Loucy (cell line): ENCODE measurements around the gene SLC22A23.

ENCODE experiments used
- H2AFZ ChIP-seq: fragments of 200-600 bp; sonication (generic); 2 replicates; pipeline ENCODE4 v1.6.0; 2016; ENCODE audit warnings: antibody characterized with exemption, mild to moderate bottlenecking, low read length, moderate library complexity
- H3F3A ChIP-seq: fragments of 200-600 bp; 2 replicates; pipeline ENCODE4 v1.6.0; 2016; ENCODE audit warnings: antibody characterized with exemption, low read depth, mild to moderate bottlenecking
- H3K27me3 ChIP-seq: fragments of 200-600 bp; sonication (generic); 2 replicates; pipeline ENCODE4 v1.6.1; 2014; ENCODE audit warnings: low read length, mild to moderate bottlenecking; ENCODE audit not compliant: insufficient read depth, poor library complexity, severe bottlenecking
- H3K36me3 ChIP-seq: fragments of 200-600 bp; sonication (generic); 2 replicates; pipeline ENCODE4 v1.6.1; 2016; ENCODE audit warnings: low read length; ENCODE audit not compliant: insufficient read depth
- H3K4me1 ChIP-seq: fragments of 200-600 bp; sonication (generic); 2 replicates; pipeline ENCODE4 v1.5.1; 2014; ENCODE audit warnings: low read length, mild to moderate bottlenecking; ENCODE audit not compliant: insufficient read depth, poor library complexity, severe bottlenecking
- H3K4me2 ChIP-seq: fragments of 200-600 bp; sonication (generic); 2 replicates; pipeline ENCODE4 v1.6.0; 2014; ENCODE audit warnings: antibody characterized with exemption, low read length, low read depth, mild to moderate bottlenecking; ENCODE audit not compliant: poor library complexity, severe bottlenecking
- H3K4me3 ChIP-seq: fragments of 200-600 bp; sonication (generic); 2 replicates; pipeline ENCODE4 v1.5.1; 2014; ENCODE audit warnings: low read length, mild to moderate bottlenecking, mixed read lengths; ENCODE audit not compliant: poor library complexity, severe bottlenecking
- H3K79me2 ChIP-seq: fragments of 200-600 bp; sonication (generic); 2 replicates; pipeline ENCODE4 v1.6.1; 2014; ENCODE audit warnings: low read length; ENCODE audit not compliant: insufficient read depth
- H3K9ac ChIP-seq: fragments of 200-600 bp; sonication (generic); 2 replicates; pipeline ENCODE4 v1.6.0; 2014; ENCODE audit warnings: mild to moderate bottlenecking, low read depth, low read length, moderate library complexity; ENCODE audit not compliant: poor library complexity, severe bottlenecking
- H3K9me2 ChIP-seq: fragments of 200-600 bp; sonication (generic); replicated peaks from 2 replicates; pipeline ENCODE4 v1.6.1; 2016; ENCODE audit warnings: low read depth, low read length, mixed read lengths
- H3K9me3 ChIP-seq: fragments of 200-600 bp; sonication (generic); 2 replicates; pipeline ENCODE4 v1.6.1; 2014; ENCODE audit warnings: mild to moderate bottlenecking, antibody characterized with exemption, low read length, low read depth; ENCODE audit not compliant: insufficient read depth
- H4K20me1 ChIP-seq: fragments of 200-600 bp; sonication (generic); 2 replicates; pipeline ENCODE4 v1.6.0; 2014; ENCODE audit warnings: antibody characterized with exemption, low read length, mild to moderate bottlenecking; ENCODE audit not compliant: insufficient read depth, poor library complexity, severe bottlenecking
- CTCF ChIP-seq: fragments of 200-600 bp; sonication (generic); conservative IDR thresholded peaks from 2 replicates; pipeline ENCODE4 v1.5.1; 2014; ENCODE audit warnings: mild to moderate bottlenecking, antibody characterized with exemption, low read length
- EZH2phosphoT487 ChIP-seq: fragments of 200-600 bp; IDR thresholded peaks from 2 replicates; pipeline ENCODE4 v1.6.1; 2018; ENCODE audit warnings: antibody characterized with exemption, mild to moderate bottlenecking, moderate library complexity, borderline replicate concordance

The SLC22A23 gene

GRCh38 chr6:3363296-3364025, 93.4 kb downstream of the SLC22A23 start:
- TF ChIP-seq EZH2phosphoT487 (no peak), CTCF (no peak)
- no peaks in the 10 kb centered on the region for H3K9me2 ChIP-seq
- H3K79me2 ChIP-seq: no peaks in the 10 kb centered on the region
- H3K9me3 ChIP-seq: no peaks in the 10 kb centered on the region
- no peaks in the 10 kb centered on the region for H3K4me1 ChIP-seq
- H4K20me1 ChIP-seq: no peaks in the 10 kb centered on the region
- no peak overlapping the region for H3K4me2 ChIP-seq
- H3K9ac ChIP-seq: no peak overlapping the region
- H2AFZ ChIP-seq: no peak overlapping the region
- H3K36me3 ChIP-seq: no peaks in the 10 kb centered on the region
- H3K4me3 ChIP-seq: no peak overlapping the region
- H3F3A ChIP-seq: no peaks in the 10 kb centered on the region
- no peaks in the 10 kb centered on the region for H3K27me3 ChIP-seq

DNA sequence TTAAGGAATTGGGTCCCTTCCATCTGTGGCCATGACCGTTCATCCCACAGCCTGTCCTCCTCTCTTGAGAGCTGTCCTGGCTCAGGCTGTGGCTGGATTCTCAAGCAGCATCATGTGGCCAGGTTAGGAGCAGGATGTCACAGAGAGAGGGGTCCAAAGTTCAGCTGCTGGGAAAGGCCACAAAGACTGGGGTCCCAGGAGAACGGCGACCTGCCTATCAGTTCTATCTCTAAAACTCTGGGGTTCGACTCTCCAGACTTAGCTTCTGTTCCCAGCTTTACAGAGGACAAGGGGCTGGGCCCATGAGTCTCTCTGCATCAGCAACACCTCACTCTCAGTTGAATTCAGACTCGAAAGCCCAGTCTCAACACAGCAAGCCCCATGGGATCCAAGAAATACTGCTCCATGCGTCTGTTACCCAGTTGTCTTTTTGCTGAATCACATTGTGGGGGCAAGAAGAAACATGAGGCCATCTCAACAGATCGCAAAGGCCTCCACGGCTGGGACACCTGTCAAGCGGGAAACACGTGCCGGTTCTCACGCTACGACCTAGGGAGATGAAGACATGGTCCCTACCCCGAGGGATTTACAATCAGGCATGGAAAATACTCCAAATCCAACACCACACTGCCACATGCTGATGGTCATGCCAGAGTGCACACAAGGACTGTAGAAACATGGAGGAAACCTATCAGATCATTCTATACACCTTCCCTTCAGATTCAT, 95.4 kb downstream of the SLC22A23 start:
- TF ChIP-seq CTCF: no peak
- no peak for TF ChIP-seq EZH2phosphoT487
- Histone ChIP-seq H3K4me1 (peaks cover 7% of the 10 kb centered on the region), H3K9me2 (no peaks in the 10 kb centered on the region), H2AFZ (no peak overlapping the region), H3K79me2 (no peaks in the 10 kb centered on the region), H3K9me3 (no peaks in the 10 kb centered on the region), H3K4me2 (no peak overlapping the region), H3K36me3 (no peaks in the 10 kb centered on the region), H4K20me1 (no peaks in the 10 kb centered on the region), H3F3A (peaks cover 6% of the 10 kb centered on the region; the same call in 1 of the 2 replicates), H3K27me3 (no peaks in the 10 kb centered on the region), H3K4me3 (no peak overlapping the region), H3K9ac (no peak overlapping the region)

DNA sequence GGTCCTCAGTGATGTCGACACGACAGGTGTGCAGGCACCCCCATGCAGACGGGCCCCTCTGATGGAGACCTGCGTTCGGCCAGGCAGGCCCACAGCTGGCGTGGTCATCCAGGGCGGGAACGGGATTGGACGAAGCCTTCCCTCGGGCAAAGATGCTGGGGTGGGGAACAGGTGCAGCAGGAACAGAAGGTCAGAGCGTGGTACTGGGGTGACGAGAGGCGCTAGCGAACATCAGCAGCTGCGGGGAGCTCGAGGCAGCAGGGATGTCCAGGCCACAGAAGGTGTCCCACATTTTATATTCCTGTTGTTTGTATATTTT, 96.2 kb downstream of the SLC22A23 start:
- Histone ChIP-seq H3K4me2 (no peak overlapping the region), H3K9ac (no peak overlapping the region), H4K20me1 (no peaks in the 10 kb centered on the region), H3K36me3 (no peaks in the 10 kb centered on the region), H3F3A (peaks cover 8% of the 10 kb centered on the region; the same call in 1 of the 2 replicates), H3K9me2 (no peaks in the 10 kb centered on the region), H3K79me2 (no peaks in the 10 kb centered on the region), H3K9me3 (no peaks in the 10 kb centered on the region), H3K4me3 (no peak overlapping the region), H2AFZ (no peak overlapping the region), H3K4me1 (peaks cover 13% of the 10 kb centered on the region), H3K27me3 (no peaks in the 10 kb centered on the region)
- no peak for TF ChIP-seq CTCF
- TF ChIP-seq EZH2phosphoT487: no peak
